Fibroblast of skin of left biceps (primary cell): ENCODE results near the gene OXSR1.
A peak's percentile ranks its signal among the peaks of the same experiment; 100 is the strongest.
"Not testable (repeated sequence)": the region's sequence is repeated elsewhere in the genome, so short reads cannot be mapped to it uniquely, and the experiment has no call there.

Experiments
- DNase-seq, 2 experiments: peaks; one replicate each; pipeline ENCODE4 v3.0.0-alpha.2; 2013; ENCODE audit warnings: low read depth in 2 of 2

The OXSR1 gene

GRCh38 chr3:38165722-38166387 is 518 bp downstream of the OXSR1 start:
- DNase-seq = peak in 1 of 2 experiments; percentile 6

DNA sequence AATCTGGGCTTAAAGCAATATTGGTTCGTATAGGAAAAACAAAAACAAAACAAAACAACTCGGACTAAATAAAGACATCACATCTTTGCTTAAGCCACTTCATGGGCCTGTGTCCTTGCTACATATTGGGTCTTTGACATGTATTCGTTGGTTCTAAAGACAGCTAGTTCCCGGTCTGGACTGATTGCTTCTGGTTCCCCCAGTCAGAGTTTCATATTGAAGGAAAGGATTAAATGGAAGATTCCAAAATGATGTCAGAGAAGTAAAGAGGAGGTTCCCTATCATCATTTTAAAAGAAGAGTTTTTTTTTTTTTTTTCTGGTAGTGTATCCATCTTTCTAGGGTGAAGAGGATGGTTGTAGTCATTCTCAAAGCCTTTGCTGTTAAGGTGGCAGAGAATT is 2.3 kb downstream of the OXSR1 start:
- no peak for DNase-seq

DNA sequence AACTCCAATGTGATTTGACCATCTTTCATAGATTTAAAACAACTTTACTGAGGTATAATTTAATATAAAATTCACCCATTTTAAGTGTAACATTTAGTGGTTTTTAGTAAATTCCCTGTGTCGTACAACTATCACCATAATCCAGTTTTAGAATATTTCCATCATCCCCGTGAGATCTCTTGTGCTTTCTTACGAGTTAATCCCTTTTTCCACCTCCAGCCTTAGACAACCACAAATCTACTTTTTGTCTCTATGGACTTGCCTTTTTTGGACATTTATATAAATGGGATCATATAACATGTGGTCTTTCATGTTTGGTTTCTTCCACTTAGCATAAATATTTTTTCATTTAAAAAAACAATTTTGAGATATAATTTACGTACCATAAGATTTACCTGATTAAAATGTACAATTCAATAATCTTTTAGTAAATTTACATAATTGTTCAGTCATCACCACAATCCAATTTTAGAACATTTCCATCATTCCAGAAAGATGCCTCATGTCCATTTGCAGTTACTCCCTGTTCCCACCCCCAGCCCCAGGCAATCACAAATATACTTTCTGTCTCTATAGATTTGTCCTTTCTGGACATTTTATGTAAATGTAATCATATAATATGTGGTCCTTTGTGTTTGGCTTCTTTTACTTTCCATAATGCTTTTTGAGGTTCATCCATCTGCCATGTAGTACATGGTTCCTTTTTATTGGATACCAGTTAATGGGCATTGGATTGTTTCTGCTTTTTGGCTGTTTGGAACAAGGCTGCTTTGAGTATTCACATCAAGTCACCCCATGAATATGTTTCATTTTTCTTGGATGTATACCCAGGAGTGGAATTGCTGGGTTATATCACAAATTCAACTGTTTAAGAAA is 3.1 kb downstream of the OXSR1 start:
- DNase-seq = peak; percentile 23 to 28

GRCh38 chr3:38169027-38169317 is 3.6 kb downstream of the OXSR1 start:
- DNase-seq = no peak

DNA sequence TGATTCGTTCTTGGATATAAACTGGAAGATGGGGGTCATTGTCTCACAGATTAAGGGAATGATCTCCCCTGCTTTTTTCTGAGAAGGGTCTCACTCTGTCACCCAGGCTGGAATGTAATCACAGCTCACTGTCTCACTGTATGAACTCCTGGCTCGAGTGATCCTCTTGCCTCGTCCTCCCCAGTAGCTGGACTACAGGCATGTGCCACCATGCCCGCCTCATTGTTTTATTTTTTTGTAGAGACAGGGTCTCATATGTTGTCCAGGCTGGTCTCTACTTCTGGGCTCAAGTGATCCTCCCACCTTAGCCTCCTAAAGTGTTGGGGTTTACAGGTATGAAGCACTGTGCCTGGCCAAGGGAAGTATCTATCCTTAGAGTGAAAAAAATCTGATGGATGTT is 5.4 kb downstream of the OXSR1 start:
- DNase-seq = no peak

GRCh38 chr3:38171622-38172021 is 6.3 kb downstream of the OXSR1 start:
- DNase-seq = no peak

- DNase-seq = no peak
Observed at GRCh38 chr3:38173834-38174418, 8.6 kb downstream of the OXSR1 start.

DNA sequence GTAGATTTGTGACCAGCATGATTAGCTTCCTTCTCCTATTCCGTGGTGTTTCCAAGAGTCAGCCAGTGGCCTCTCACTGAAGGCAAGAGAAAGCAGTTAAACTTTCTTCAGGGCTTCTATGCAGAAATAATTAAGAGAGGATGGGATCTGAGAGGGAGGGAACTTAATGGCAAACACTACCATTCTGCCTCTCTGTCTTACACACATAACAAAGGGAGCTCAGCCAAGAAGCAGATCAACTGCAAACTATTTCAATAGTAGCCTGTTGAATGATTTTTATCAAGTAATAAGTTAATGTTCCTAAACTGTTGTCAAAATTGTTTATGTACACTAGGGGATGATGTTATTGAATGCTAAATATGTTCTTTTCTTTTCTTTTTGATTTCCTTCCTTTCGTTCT is 11.8 kb downstream of the OXSR1 start:
- DNase-seq = no peak

DNA sequence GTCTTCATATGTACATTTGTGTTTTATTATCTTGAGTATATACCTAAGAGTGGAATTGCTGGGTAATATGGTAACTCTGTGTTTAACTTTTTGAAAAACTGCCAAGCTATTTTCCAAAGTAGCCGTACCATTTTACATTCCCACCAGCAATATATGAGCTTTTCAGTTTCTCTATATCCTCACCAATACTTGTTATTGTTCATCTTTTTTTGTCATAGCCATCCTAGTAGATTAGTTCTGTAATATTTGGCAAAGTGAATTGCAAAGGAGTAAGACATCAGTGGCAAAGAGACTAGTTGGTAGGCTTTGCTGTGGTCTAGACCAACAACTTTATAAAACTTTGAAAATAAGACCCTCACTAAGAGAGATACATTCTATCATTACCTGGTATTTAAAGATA is 21.4 kb downstream of the OXSR1 start:
- no peak for DNase-seq

DNA sequence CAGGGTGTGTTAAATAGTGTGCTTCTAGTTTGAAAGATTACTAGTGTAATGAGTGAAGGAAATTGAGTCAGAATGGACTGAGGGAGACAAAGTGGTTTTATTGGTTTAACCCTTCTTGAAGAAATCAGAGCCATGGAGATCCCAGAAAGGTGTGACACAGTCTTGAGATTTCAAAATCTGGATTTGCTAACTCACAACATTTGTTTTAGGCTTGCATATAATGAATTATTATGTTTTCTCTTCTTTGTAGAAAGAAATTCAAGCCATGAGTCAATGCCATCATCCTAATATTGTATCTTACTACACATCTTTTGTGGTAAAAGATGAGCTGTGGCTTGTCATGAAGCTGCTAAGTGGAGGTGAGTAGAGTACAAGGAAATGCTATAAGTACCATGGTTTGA is 25.1 kb downstream of the OXSR1 start:
- no peak for DNase-seq

- not testable (repeated sequence) for DNase-seq
Observed at GRCh38 chr3:38202931-38203330, 37.6 kb downstream of the OXSR1 start.

- DNase-seq = no peak
Observed at GRCh38 chr3:38203690-38204089, 38.4 kb downstream of the OXSR1 start.

- DNase-seq = no peak
Observed at GRCh38 chr3:38204599-38205471, 39.5 kb downstream of the OXSR1 start.

- no peak for DNase-seq
Observed at GRCh38 chr3:38205472-38205805, 40.1 kb downstream of the OXSR1 start.

DNA sequence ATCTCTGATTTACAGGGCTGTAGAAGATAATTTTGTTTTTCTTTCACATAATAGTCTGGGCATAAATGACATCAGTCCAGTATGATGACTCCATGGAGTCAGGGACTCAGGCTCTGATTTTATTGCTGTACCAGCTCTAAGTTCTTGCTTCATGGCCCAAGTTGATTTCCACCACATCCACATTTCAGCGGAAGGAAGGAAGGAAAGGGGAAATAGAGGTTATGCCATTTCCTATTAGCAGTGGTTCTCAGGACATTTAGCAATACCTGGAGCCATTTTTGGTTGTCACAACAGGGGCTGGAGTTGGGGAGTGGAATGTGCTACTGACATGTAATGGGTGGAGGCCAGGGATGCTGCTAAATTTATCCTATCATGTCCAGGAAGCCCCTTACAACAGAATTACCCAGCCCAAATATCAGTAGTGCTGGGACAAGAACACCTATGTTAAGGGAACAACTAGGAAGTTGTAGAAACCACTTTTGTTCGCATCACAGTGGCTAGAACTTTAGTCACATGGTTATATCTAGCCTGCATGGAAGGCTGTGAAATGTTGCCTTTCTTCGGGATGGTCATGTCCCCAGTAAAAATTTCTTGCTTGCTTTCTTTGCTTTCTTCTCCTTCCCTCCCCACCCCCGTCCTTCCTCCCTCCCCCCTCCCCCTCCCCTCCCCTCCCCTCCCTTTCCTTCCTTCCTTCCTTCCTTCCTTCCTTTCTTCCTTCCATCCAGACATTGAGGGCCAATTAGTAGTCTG is 42.1 kb downstream of the OXSR1 start:
- DNase-seq = no peak

- no peak for DNase-seq
Observed at GRCh38 chr3:38210141-38210757, 44.9 kb downstream of the OXSR1 start.

DNA sequence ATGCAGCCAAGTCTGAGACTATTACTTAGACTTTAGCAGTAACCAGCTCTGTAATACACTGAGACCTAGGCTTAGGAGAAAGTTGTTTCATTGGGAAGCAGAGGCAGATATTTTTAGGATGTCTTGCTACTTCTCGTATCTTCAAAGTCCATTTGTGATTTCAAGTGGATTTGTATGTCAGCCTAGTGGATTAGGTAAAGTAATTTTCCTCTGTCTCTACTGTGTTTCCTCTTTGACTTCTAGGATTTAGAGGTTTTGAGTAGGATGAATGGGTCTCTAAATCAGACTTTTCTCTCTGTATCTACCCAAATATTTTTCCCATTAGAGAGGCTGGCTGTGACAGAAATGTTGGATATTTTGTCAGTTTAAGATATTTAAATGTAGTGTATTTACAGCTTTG is 46.8 kb downstream of the OXSR1 start:
- DNase-seq = no peak

DNA sequence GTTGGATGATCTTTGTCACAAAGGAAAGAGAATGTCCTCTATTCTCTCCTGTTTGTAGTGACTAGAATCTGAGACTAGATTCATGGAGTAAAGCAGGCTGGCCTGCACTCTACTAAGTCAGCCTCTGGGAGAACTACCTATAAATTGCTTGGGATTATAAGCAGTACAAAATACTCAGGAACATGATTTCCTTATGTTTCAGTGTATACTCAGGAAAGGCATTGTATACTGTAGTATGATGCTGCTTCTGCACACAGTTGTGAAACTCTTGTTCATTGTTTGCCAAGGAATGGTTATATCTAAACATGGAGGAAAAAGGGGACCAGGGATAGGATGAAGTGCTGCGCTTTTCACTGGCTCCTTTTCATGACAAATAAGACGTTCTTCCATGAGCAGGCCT is 49.2 kb downstream of the OXSR1 start:
- no peak for DNase-seq

GRCh38 chr3:38219609-38220197 is 54.4 kb downstream of the OXSR1 start:
- DNase-seq = no peak

DNA sequence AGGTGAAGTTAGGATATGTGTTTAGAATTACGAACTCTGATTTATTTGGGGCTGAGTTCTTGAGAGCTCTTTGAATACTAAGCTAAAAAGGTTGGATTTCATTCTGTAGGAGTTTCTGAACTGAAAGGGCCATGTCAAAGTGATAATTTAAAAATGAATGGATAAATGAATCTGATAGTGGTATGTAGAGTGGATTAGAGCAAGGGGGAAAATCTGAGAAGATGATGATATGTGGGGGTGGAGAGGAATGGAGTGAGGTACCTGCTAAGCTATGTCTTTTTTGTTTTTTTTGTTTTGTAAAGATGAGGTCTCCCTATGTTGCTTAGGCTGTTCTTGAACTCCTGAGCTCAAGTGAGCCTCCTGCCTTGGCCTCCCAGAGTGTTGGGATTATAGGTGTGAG is 55.7 kb downstream of the OXSR1 start:
- DNase-seq = no peak
